NCI-H146 (cell line): ENCODE data around the gene ARRDC3.
"Not testable (repeated sequence)": the region's sequence is repeated elsewhere in the genome, so short reads cannot be mapped to it uniquely, and the experiment has no call there.

ENCODE experiments used
- DNase-seq: peaks from one replicate; lab custom pipeline; 2025; lab: John Stamatoyannopoulos, UW

ARRDC3 gene

GRCh38 chr5:91383027-91383955 is at the start of gene ARRDC3:
TSS of gene ARRDC3 (minus strand) at chr5:91383317. CDS start at chr5:91383092, 225 bp downstream.
- DNase-seq = peak; percentile 94

- no peak for DNase-seq
Observed at GRCh38 chr5:91430949-91431348, 47.8 kb upstream of the ARRDC3 start.

- DNase-seq = peak; percentile 91
Observed at GRCh38 chr5:91424638-91425436, 41.7 kb upstream of the ARRDC3 start.

GRCh38 chr5:91423871-91424270 is 40.8 kb upstream of the ARRDC3 start:
- DNase-seq = no peak

GRCh38 chr5:91420879-91421278 is 37.8 kb upstream of the ARRDC3 start:
- no peak for DNase-seq

GRCh38 chr5:91419571-91420537 is 36.7 kb upstream of the ARRDC3 start:
- DNase-seq = peak; percentile 47

GRCh38 chr5:91419136-91419535 is 36.0 kb upstream of the ARRDC3 start:
- DNase-seq = no peak

- DNase-seq = no peak
Observed at GRCh38 chr5:91418158-91418557, 35.0 kb upstream of the ARRDC3 start.

- DNase-seq = no peak
Observed at GRCh38 chr5:91417219-91417618, 34.1 kb upstream of the ARRDC3 start.

GRCh38 chr5:91416491-91416890 is 33.4 kb upstream of the ARRDC3 start:
- DNase-seq = no peak

GRCh38 chr5:91409304-91409703 is 26.2 kb upstream of the ARRDC3 start:
- no peak for DNase-seq

- DNase-seq = no peak
Observed at GRCh38 chr5:91408710-91409109, 25.6 kb upstream of the ARRDC3 start.

- DNase-seq = no peak
Observed at GRCh38 chr5:91407204-91407603, 24.1 kb upstream of the ARRDC3 start.

GRCh38 chr5:91403438-91403837 is 20.3 kb upstream of the ARRDC3 start:
- no peak for DNase-seq

- no peak for DNase-seq
Observed at GRCh38 chr5:91401175-91401574, 18.1 kb upstream of the ARRDC3 start.

GRCh38 chr5:91397791-91398190 is 14.7 kb upstream of the ARRDC3 start:
- no peak for DNase-seq

GRCh38 chr5:91390268-91390667 is 7.2 kb upstream of the ARRDC3 start:
- DNase-seq = no peak

GRCh38 chr5:91389555-91389954 is 6.4 kb upstream of the ARRDC3 start:
- not testable (repeated sequence) for DNase-seq

GRCh38 chr5:91388362-91388761 is 5.2 kb upstream of the ARRDC3 start:
- DNase-seq = no peak

GRCh38 chr5:91386120-91386519 is 3.0 kb upstream of the ARRDC3 start:
- no peak for DNase-seq

- DNase-seq = not testable (repeated sequence)
Observed at GRCh38 chr5:91385596-91385995, 2.5 kb upstream of the ARRDC3 start.
